Measurements from ENCODE around the gene THNSL1. TPM values are rescaled to one million over a fixed set of nuclear protein-coding genes. Genes with fewer than 3 reads are reported as not detected.

The THNSL1 gene
- total and polyA plus RNA-seq, 2 of the 13 experiments (the other 11 are each of a cell fraction or from before 2014, with no cell fraction given) = 1.3 to 3.8 TPM

GRCh38 chr10:25016376-25017153, at the start of gene THNSL1 (continued):
- TF ChIP-seq ZXDC (CRISPR knock-in tag; IDR thresholded peaks at IDR 0.05) = peak; percentile 95
- TF ChIP-seq IRX3 (CRISPR knock-in tag; IDR thresholded peaks at IDR 0.05; ENCODE audit: borderline replicate concordance, low read depth) = peak; percentile 97
- TF ChIP-seq SIN3A (IDR thresholded peaks at IDR 0.05; ENCODE audit: borderline replicate concordance, low read depth, low read length) = peak; percentile 76; the same call in 1 of the 2 replicates
- TF ChIP-seq SIX1 (CRISPR knock-in tag; IDR thresholded peaks at IDR 0.05; ENCODE audit: borderline replicate concordance) = no peak
- peak; percentile 66; the same call in 1 of the 2 replicates for TF ChIP-seq HDAC2 (CRISPR knock-in tag; IDR thresholded peaks at IDR 0.05)
- TF ChIP-seq ZSCAN12 (CRISPR knock-in tag; IDR thresholded peaks at IDR 0.05) = peak; percentile 97
- TF ChIP-seq ZNF263 (CRISPR knock-in tag; IDR thresholded peaks at IDR 0.05) = peak; percentile 73
- TF ChIP-seq TRIM22 (IDR thresholded peaks at IDR 0.05) = no peak
- no peak for TF ChIP-seq MBNL3 (CRISPR knock-in tag; conservative IDR thresholded peaks at IDR 0.05)
- no peak for TF ChIP-seq ZBTB21 (CRISPR knock-in tag; IDR thresholded peaks at IDR 0.05)
- no peak for TF ChIP-seq NR2F1 (CRISPR knock-in tag; IDR thresholded peaks at IDR 0.05)
- TF ChIP-seq CEBPB (IDR thresholded peaks at IDR 0.05; ENCODE audit: borderline replicate concordance, low read depth, low read length) = no peak
- TF ChIP-seq ZNF33B (CRISPR knock-in tag; IDR thresholded peaks at IDR 0.05) = peak; percentile 80
- TF ChIP-seq HOXA9 (CRISPR knock-in tag; IDR thresholded peaks at IDR 0.05; ENCODE audit: borderline replicate concordance) = peak; percentile 86
- TF ChIP-seq ZNF737 (CRISPR knock-in tag; IDR thresholded peaks at IDR 0.05; ENCODE audit: borderline replicate concordance) = peak; percentile 95; the same call in 1 of the 2 replicates
- TF ChIP-seq ZNF761 (CRISPR knock-in tag; conservative IDR thresholded peaks at IDR 0.05) = peak; percentile 87; the same call in 1 of the 2 replicates
- peak; percentile 95 for TF ChIP-seq ZNF773 (CRISPR knock-in tag; IDR thresholded peaks at IDR 0.05; ENCODE audit: borderline replicate concordance)
- TF ChIP-seq ZNF446 (CRISPR knock-in tag; IDR thresholded peaks at IDR 0.05) = peak; percentile 98
- TF ChIP-seq GATAD1 (CRISPR knock-in tag; IDR thresholded peaks at IDR 0.05) = peak; percentile 77
- peak; percentile 95; the same call in 1 of the 2 replicates for TF ChIP-seq ARHGAP35 (CRISPR knock-in tag; IDR thresholded peaks at IDR 0.05; ENCODE audit: borderline replicate concordance)
- TF ChIP-seq HMGXB4 (CRISPR knock-in tag; IDR thresholded peaks at IDR 0.05; ENCODE audit: borderline replicate concordance in 1 of 2, low read depth in 1 of 2) = peak; percentile 64 to 74
- TF ChIP-seq ZNF143 (CRISPR knock-in tag; IDR thresholded peaks at IDR 0.05) = no peak; the same call in 1 of the 2 replicates
- TF ChIP-seq ZFP90 (CRISPR knock-in tag; IDR thresholded peaks at IDR 0.05; ENCODE audit: borderline replicate concordance) = peak; percentile 98
- TF ChIP-seq MZF1 (CRISPR knock-in tag; IDR thresholded peaks at IDR 0.05; ENCODE audit: borderline replicate concordance) = 0 out of 2 replicates have a peak, but pooled peaks have one; percentile 70
